ENCODE measurements around the gene KSR2.

DNA sequence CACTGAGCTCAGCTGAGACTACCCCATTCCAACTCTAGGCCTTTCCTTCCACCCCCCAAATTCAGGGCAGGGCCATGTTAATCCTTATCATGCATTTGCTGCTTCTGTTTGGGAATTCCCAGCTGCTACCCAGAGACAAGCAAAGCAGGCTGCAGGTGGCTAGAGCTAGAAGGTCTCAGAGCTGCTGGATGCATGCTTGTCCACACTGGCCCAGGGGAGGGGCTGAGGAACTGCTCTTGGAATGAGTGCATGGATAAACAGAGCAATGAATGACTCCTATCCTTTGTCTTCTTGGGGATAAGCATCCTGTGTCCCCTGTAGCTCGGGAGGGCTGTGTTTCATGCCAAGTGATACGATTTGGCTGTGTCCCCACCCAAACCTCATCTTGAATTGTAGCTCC, 470.5 kb downstream of the KSR2 start:
- TF ChIP-seq POLR2AphosphoS5 (IDR thresholded peaks at IDR 0.05; ENCODE audit: insufficient read depth in 1 of 2, low read depth in 1 of 2) (no peak), POLR2A (IDR thresholded peaks at IDR 0.05) (no peak)
